ENCODE results near the gene ZNF786.
A peak's percentile ranks its signal among the peaks of the same experiment; 100 is the strongest.

GRCh38 chr7:149125863-149126661 is 35.5 kb upstream of the ZNF786 start, which contains the start of gene ZNF425:
- TF ChIP-seq POLR2A (IDR thresholded peaks at IDR 0.05) (peak in 2 of 4 donors; percentile 72 to 86), CTCF (IDR thresholded peaks at IDR 0.05) (peak in 6 of 7 experiments; percentile 51 to 99 (median 96)), POLR2AphosphoS5 (IDR thresholded peaks at IDR 0.05) (peak; percentile 92 to 99 (median 96)), EP300 (IDR thresholded peaks at IDR 0.05) (no peak)
